GM23338 (cell line): ENCODE measurements around the gene SLC1A4. TPM values are rescaled to one million over a fixed set of nuclear protein-coding genes. Genes with fewer than 3 reads are reported as not detected.

Experiments used
- ATAC-seq: fragments of 200-7000 bp; cut with Tn5 transposase; 3 replicates; pipeline ENCODE4 v1.9.1; 2020
- DNase-seq: peaks from one replicate; pipeline ENCODE4 v3.0.0-alpha.2; 2015; ENCODE audit warnings: low spot score
- H2AFZ ChIP-seq: fragments of 200-600 bp; sonication (generic); 2 replicates; pipeline ENCODE4 v1.8.0; 2016; ENCODE audit warnings: antibody characterized with exemption, mild to moderate bottlenecking, moderate library complexity
- H3F3A ChIP-seq: fragments of 200-600 bp; sonication (generic); replicated peaks from 2 replicates; pipeline ENCODE4 v1.8.0; 2017; ENCODE audit warnings: antibody characterized with exemption, mixed run types, low read depth
- H3K27ac ChIP-seq: fragments of 200-600 bp; sonication (generic); 2 replicates; pipeline ENCODE4 v1.6.1; 2016; ENCODE audit warnings: low read depth
- H3K27me3 ChIP-seq: fragments of 200-600 bp; sonication (generic); 2 replicates; pipeline ENCODE4 v1.8.0; 2016; ENCODE audit warnings: mild to moderate bottlenecking, mixed run types, moderate library complexity; ENCODE audit not compliant: insufficient read depth
- H3K36me3 ChIP-seq: fragments of 200-600 bp; sonication (generic); 2 replicates; pipeline ENCODE4 v1.8.0; 2016; ENCODE audit warnings: mild to moderate bottlenecking; ENCODE audit not compliant: insufficient read depth
- H3K4me1 ChIP-seq: fragments of 200-600 bp; sonication (generic); 2 replicates; pipeline ENCODE4 v1.8.0; 2016; ENCODE audit warnings: mild to moderate bottlenecking, moderate library complexity; ENCODE audit not compliant: insufficient read depth
- H3K4me2 ChIP-seq: fragments of 200-600 bp; sonication (generic); 2 replicates; pipeline ENCODE4 v1.7.1; 2017; ENCODE audit warnings: mixed run types
- H3K4me3 ChIP-seq: fragments of 200-600 bp; sonication (generic); 2 replicates; pipeline ENCODE4 v1.6.1; 2016; ENCODE audit warnings: mixed run types
- H3K79me2 ChIP-seq: fragments of 200-600 bp; sonication (generic); replicated peaks from 2 replicates; pipeline ENCODE4 v1.8.0; 2017; ENCODE audit warnings: mild to moderate bottlenecking; ENCODE audit not compliant: insufficient read depth
- H3K9me2 ChIP-seq: fragments of 200-600 bp; sonication (generic); 2 replicates; pipeline ENCODE4 v1.8.0; 2017; ENCODE audit not compliant: insufficient read depth
- H4K20me1 ChIP-seq: fragments of 200-600 bp; sonication (generic); replicated peaks from 2 replicates; pipeline ENCODE4 v1.8.0; 2017; ENCODE audit warnings: mild to moderate bottlenecking; ENCODE audit not compliant: insufficient read depth
- H3K27ac Mint-ChIP-seq: 2 replicates; pipeline ENCODE4 v1.8.0; 2020; ENCODE audit warnings: inconsistent platforms, mild to moderate bottlenecking, moderate library complexity, mixed read lengths
- H3K27me3 Mint-ChIP-seq: 3 replicates; pipeline ENCODE4 v1.8.0; 2022; ENCODE audit warnings: low read depth, mild to moderate bottlenecking, moderate library complexity, mixed read lengths, inconsistent platforms; ENCODE audit not compliant: insufficient read depth, poor library complexity
- H3K36me3 Mint-ChIP-seq: 3 replicates; pipeline ENCODE4 v1.8.0; 2021; ENCODE audit warnings: low read depth, mild to moderate bottlenecking, inconsistent platforms, moderate library complexity, mixed read lengths
- H3K4me1 Mint-ChIP-seq: 3 replicates; pipeline ENCODE4 v1.8.0; 2020; ENCODE audit warnings: mild to moderate bottlenecking, inconsistent platforms, mixed read lengths
- H3K4me3 Mint-ChIP-seq: 3 replicates; pipeline ENCODE4 v1.8.0; 2021; ENCODE audit warnings: moderate library complexity, mild to moderate bottlenecking, inconsistent platforms, mixed read lengths
- H3K9me3 Mint-ChIP-seq: 3 replicates; pipeline ENCODE4 v1.8.0; 2020; ENCODE audit warnings: moderate library complexity, mild to moderate bottlenecking, inconsistent platforms, mixed read lengths
- CREB1 ChIP-seq: fragments of 250-450 bp; sonication (Bioruptor Pico); IDR thresholded peaks from 2 replicates; pipeline ENCODE4 v1.5.0; 2020; ENCODE audit warnings: low read depth, mild to moderate bottlenecking, moderate library complexity
- EZH2 ChIP-seq: fragments of 200-600 bp; sonication (generic); IDR thresholded peaks from one replicate; pipeline ENCODE4 v1.8.0; 2017; ENCODE audit warnings: antibody characterized with exemption, mild to moderate bottlenecking, low read depth; ENCODE audit not compliant: unreplicated experiment
- EZH2phosphoT487 ChIP-seq: fragments of 200-600 bp; sonication (generic); IDR thresholded peaks from one replicate; pipeline ENCODE4 v1.8.1; 2018; ENCODE audit warnings: antibody characterized with exemption; ENCODE audit not compliant: unreplicated experiment
- JUNB ChIP-seq: IDR thresholded peaks from one replicate; pipeline ENCODE4 v1.6.1; 2016; ENCODE audit warnings: antibody characterized with exemption; ENCODE audit not compliant: unreplicated experiment
- NANOG ChIP-seq: IDR thresholded peaks from 2 replicates; pipeline ENCODE4 v1.6.1; 2016; ENCODE audit warnings: antibody characterized with exemption, borderline replicate concordance
- POLR2AphosphoS5 ChIP-seq: IDR thresholded peaks from 2 replicates; pipeline ENCODE4 v1.6.1; 2016; ENCODE audit warnings: antibody characterized with exemption, low read depth
- STAT1 ChIP-seq: IDR thresholded peaks from one replicate; pipeline ENCODE4 v1.6.1; 2016; ENCODE audit warnings: antibody characterized with exemption; ENCODE audit not compliant: unreplicated experiment
- ZNF114 ChIP-seq: fragments of 250-450 bp; sonication (Bioruptor Pico); IDR thresholded peaks from 2 replicates; pipeline ENCODE4 v1.5.0; 2020; ENCODE audit warnings: mild to moderate bottlenecking, moderate library complexity
- ZNF331 ChIP-seq: fragments of 250-450 bp; sonication (Bioruptor Pico); IDR thresholded peaks from 2 replicates; pipeline ENCODE4 v1.5.0; 2020; ENCODE audit warnings: low read depth, mild to moderate bottlenecking, moderate library complexity
- polyA plus RNA-seq: library from polyadenylated mRNA; unstranded; fragments of >200 nt; fragmentation: Nextera tagmentation; extraction: Ambion mirVana; gene quantifications from 2 replicates; pipeline ENCODE4 v1.2.1, GENCODE V29; 2016
- total RNA-seq: library from RNA; depleted of rRNA; stranded (reverse); fragments of >200 nt; shearing (Covaris generic); gene quantifications from 2 replicates; pipeline ENCODE4 v1.2.3, GENCODE V29; 2014
- TF ChIP-seq, protein P1 (sequence below): IDR thresholded peaks from 2 replicates; pipeline ENCODE4 v1.6.1; 2016; ENCODE audit warnings: antibody characterized with exemption
- TF ChIP-seq, protein P2 (sequence below): fragments of 250-450 bp; sonication (Bioruptor Pico); IDR thresholded peaks from 2 replicates; pipeline ENCODE4 v1.5.0; 2020; ENCODE audit warnings: mild to moderate bottlenecking, moderate library complexity
- TF ChIP-seq, protein P3 (sequence below): IDR thresholded peaks from one replicate; pipeline ENCODE4 v1.6.1; 2018; ENCODE audit warnings: antibody characterized with exemption; ENCODE audit not compliant: unreplicated experiment
- TF ChIP-seq, protein P4 (sequence below), 2 experiments: fragments of 200-600 bp in 1 of 2; sonication (generic) in 1 of 2; conservative IDR thresholded peaks; 2 replicates each; pipeline versions ENCODE4 v1.5.1 to v1.6.1; 2016 to 2017; ENCODE audit warnings: antibody characterized with exemption in 2 of 2, low read depth in 2 of 2, mild to moderate bottlenecking in 2 of 2, moderate library complexity in 1 of 2

The SLC1A4 gene
- total and polyA plus RNA-seq, 2 experiments from 2014 or later: 1.3 to 2.7 TPM

DNA sequence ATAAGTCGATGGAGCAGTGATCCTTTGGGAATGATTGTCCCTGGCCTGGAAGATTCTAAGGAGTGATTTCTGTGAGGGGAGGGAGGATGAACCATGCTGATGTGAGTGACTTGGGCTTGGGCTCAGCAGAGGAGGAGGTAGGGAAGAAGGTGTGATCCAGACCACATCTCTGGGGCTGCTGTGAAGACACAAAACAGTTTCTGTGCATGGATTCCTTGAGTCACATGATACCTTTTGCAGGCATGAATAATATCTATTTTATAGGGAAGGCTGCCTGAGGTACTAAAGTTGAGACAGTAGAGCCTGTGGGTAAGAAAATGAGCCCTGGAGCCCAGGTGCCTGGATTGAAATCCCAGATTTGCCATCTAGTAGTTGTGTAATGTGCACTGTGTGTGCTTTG lies 29.8 kb downstream of the SLC1A4 start:
- Mint-ChIP-seq H3K27me3 (peaks cover 5% of the 10 kb centered on the region), H3K27ac (no peak overlapping the region), H3K9me3 (no peaks in the 10 kb centered on the region), H3K36me3 (no peaks in the 10 kb centered on the region; the same call in none of the 3 replicates), H3K4me1 (peaks cover 4% of the 10 kb centered on the region), H3K4me3 (no peak overlapping the region)
- Histone ChIP-seq H3F3A (no peaks in the 10 kb centered on the region), H3K4me1 (peaks cover 5% of the 10 kb centered on the region; the same call in 1 of the 2 replicates), H3K27me3 (no peaks in the 10 kb centered on the region), H3K4me2 (no peak overlapping the region), H3K4me3 (no peak overlapping the region), H3K36me3 (0 out of 2 replicates have a peak, but pooled peaks cover 2% of the 10 kb centered on the region), H3K79me2 (no peaks in the 10 kb centered on the region), H3K27ac (no peak overlapping the region), H4K20me1 (peaks cover 4% of the 10 kb centered on the region; the same call in 1 of the 2 replicates), H3K9me2 (no peaks in the 10 kb centered on the region), H2AFZ (no peak overlapping the region)
- TF ChIP-seq JUNB (no peak), STAT1 (no peak), POLR2AphosphoS5 (no peak), ZNF114 (CRISPR knock-in tag) (no peak), EZH2phosphoT487 (no peak), NANOG (no peak), CREB1 (CRISPR knock-in tag) (no peak), EZH2 (no peak), ZNF331 (CRISPR knock-in tag) (no peak)
- TF ChIP-seq, protein P1, sequence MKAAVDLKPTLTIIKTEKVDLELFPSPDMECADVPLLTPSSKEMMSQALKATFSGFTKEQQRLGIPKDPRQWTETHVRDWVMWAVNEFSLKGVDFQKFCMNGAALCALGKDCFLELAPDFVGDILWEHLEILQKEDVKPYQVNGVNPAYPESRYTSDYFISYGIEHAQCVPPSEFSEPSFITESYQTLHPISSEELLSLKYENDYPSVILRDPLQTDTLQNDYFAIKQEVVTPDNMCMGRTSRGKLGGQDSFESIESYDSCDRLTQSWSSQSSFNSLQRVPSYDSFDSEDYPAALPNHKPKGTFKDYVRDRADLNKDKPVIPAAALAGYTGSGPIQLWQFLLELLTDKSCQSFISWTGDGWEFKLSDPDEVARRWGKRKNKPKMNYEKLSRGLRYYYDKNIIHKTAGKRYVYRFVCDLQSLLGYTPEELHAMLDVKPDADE: no peak
- TF ChIP-seq, protein P2, sequence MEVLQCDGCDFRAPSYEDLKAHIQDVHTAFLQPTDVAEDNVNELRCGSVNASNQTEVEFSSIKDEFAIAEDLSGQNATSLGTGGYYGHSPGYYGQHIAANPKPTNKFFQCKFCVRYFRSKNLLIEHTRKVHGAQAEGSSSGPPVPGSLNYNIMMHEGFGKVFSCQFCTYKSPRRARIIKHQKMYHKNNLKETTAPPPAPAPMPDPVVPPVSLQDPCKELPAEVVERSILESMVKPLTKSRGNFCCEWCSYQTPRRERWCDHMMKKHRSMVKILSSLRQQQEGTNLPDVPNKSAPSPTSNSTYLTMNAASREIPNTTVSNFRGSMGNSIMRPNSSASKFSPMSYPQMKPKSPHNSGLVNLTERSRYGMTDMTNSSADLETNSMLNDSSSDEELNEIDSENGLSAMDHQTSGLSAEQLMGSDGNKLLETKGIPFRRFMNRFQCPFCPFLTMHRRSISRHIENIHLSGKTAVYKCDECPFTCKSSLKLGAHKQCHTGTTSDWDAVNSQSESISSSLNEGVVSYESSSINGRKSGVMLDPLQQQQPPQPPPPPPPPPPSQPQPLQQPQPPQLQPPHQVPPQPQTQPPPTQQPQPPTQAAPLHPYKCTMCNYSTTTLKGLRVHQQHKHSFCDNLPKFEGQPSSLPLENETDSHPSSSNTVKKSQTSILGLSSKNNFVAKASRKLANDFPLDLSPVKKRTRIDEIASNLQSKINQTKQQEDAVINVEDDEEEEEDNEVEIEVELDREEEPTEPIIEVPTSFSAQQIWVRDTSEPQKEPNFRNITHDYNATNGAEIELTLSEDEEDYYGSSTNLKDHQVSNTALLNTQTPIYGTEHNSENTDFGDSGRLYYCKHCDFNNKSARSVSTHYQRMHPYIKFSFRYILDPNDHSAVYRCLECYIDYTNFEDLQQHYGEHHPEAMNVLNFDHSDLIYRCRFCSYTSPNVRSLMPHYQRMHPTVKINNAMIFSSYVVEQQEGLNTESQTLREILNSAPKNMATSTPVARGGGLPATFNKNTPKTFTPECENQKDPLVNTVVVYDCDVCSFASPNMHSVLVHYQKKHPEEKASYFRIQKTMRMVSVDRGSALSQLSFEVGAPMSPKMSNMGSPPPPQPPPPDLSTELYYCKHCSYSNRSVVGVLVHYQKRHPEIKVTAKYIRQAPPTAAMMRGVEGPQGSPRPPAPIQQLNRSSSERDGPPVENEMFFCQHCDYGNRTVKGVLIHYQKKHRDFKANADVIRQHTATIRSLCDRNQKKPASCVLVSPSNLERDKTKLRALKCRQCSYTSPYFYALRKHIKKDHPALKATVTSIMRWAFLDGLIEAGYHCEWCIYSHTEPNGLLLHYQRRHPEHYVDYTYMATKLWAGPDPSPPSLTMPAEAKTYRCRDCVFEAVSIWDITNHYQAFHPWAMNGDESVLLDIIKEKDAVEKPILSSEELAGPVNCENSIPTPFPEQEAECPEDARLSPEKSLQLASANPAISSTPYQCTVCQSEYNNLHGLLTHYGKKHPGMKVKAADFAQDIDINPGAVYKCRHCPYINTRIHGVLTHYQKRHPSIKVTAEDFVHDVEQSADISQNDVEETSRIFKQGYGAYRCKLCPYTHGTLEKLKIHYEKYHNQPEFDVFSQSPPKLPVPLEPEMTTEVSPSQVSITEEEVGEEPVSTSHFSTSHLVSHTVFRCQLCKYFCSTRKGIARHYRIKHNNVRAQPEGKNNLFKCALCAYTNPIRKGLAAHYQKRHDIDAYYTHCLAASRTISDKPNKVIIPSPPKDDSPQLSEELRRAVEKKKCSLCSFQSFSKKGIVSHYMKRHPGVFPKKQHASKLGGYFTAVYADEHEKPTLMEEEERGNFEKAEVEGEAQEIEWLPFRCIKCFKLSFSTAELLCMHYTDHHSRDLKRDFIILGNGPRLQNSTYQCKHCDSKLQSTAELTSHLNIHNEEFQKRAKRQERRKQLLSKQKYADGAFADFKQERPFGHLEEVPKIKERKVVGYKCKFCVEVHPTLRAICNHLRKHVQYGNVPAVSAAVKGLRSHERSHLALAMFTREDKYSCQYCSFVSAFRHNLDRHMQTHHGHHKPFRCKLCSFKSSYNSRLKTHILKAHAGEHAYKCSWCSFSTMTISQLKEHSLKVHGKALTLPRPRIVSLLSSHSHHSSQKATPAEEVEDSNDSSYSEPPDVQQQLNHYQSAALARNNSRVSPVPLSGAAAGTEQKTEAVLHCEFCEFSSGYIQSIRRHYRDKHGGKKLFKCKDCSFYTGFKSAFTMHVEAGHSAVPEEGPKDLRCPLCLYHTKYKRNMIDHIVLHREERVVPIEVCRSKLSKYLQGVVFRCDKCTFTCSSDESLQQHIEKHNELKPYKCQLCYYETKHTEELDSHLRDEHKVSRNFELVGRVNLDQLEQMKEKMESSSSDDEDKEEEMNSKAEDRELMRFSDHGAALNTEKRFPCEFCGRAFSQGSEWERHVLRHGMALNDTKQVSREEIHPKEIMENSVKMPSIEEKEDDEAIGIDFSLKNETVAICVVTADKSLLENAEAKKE: no peak
- TF ChIP-seq, protein P3, sequence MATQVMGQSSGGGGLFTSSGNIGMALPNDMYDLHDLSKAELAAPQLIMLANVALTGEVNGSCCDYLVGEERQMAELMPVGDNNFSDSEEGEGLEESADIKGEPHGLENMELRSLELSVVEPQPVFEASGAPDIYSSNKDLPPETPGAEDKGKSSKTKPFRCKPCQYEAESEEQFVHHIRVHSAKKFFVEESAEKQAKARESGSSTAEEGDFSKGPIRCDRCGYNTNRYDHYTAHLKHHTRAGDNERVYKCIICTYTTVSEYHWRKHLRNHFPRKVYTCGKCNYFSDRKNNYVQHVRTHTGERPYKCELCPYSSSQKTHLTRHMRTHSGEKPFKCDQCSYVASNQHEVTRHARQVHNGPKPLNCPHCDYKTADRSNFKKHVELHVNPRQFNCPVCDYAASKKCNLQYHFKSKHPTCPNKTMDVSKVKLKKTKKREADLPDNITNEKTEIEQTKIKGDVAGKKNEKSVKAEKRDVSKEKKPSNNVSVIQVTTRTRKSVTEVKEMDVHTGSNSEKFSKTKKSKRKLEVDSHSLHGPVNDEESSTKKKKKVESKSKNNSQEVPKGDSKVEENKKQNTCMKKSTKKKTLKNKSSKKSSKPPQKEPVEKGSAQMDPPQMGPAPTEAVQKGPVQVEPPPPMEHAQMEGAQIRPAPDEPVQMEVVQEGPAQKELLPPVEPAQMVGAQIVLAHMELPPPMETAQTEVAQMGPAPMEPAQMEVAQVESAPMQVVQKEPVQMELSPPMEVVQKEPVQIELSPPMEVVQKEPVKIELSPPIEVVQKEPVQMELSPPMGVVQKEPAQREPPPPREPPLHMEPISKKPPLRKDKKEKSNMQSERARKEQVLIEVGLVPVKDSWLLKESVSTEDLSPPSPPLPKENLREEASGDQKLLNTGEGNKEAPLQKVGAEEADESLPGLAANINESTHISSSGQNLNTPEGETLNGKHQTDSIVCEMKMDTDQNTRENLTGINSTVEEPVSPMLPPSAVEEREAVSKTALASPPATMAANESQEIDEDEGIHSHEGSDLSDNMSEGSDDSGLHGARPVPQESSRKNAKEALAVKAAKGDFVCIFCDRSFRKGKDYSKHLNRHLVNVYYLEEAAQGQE: no peak
- TF ChIP-seq, protein P4, sequence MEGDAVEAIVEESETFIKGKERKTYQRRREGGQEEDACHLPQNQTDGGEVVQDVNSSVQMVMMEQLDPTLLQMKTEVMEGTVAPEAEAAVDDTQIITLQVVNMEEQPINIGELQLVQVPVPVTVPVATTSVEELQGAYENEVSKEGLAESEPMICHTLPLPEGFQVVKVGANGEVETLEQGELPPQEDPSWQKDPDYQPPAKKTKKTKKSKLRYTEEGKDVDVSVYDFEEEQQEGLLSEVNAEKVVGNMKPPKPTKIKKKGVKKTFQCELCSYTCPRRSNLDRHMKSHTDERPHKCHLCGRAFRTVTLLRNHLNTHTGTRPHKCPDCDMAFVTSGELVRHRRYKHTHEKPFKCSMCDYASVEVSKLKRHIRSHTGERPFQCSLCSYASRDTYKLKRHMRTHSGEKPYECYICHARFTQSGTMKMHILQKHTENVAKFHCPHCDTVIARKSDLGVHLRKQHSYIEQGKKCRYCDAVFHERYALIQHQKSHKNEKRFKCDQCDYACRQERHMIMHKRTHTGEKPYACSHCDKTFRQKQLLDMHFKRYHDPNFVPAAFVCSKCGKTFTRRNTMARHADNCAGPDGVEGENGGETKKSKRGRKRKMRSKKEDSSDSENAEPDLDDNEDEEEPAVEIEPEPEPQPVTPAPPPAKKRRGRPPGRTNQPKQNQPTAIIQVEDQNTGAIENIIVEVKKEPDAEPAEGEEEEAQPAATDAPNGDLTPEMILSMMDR (conservative IDR thresholded peaks at IDR 0.05; ENCODE audit: low read depth in 2 of 2): no peak
- DNase-seq: no peak
- ATAC-seq: no peak
